GM18498 (cell line): Measurements from ENCODE around the gene DDX25.
"Not testable (repeated sequence)": the region's sequence is repeated elsewhere in the genome, so short reads cannot be mapped to it uniquely, and the experiment has no call there.

Experiments
- ATAC-seq: cut with Tn5 transposase; IDR thresholded peaks from one replicate; pipeline ENCODE4 v1.9.1; 2021; ENCODE audit warnings: mild to moderate bottlenecking, moderate library complexity; ENCODE audit not compliant: unreplicated experiment

Gene DDX25

GRCh38 chr11:125903711-125904659 is at the start of gene DDX25:
Gene DDX25 (plus strand): TSS chr11:125904508. CDS start chr11:125904518, 10 bp downstream.
- ATAC-seq = no peak

- ATAC-seq = not testable (repeated sequence)
Measured at GRCh38 chr11:125857670-125858069, 46.6 kb upstream of the DDX25 start.

- ATAC-seq = not testable (repeated sequence)
Measured at GRCh38 chr11:125862786-125863185, 41.5 kb upstream of the DDX25 start.

GRCh38 chr11:125865354-125865753 is 39.0 kb upstream of the DDX25 start:
- not testable (repeated sequence) for ATAC-seq

GRCh38 chr11:125869521-125869920 is 34.8 kb upstream of the DDX25 start:
- no peak for ATAC-seq

GRCh38 chr11:125871391-125872137 is 32.7 kb upstream of the DDX25 start:
- ATAC-seq = no peak

GRCh38 chr11:125872138-125872491 is 32.2 kb upstream of the DDX25 start:
- no peak for ATAC-seq

GRCh38 chr11:125873881-125874555 is 30.3 kb upstream of the DDX25 start:
- ATAC-seq = no peak

- peak; percentile 81 for ATAC-seq
Measured at GRCh38 chr11:125874556-125875124, 29.7 kb upstream of the DDX25 start.

- no peak for ATAC-seq
Measured at GRCh38 chr11:125881291-125881690, 23.0 kb upstream of the DDX25 start.

- ATAC-seq = no peak
Measured at GRCh38 chr11:125883375-125883774, 20.9 kb upstream of the DDX25 start.

GRCh38 chr11:125886997-125887372 is 17.3 kb upstream of the DDX25 start:
- peak; percentile 36 for ATAC-seq

GRCh38 chr11:125887373-125888324 is 16.7 kb upstream of the DDX25 start, which contains the start of gene HYLS1:
Gene HYLS1 (plus strand): TSS chr11:125887668. CDS start chr11:125899369, 11,701 bp downstream.
- peak; percentile 85 for ATAC-seq

GRCh38 chr11:125890447-125891100 is 13.7 kb upstream of the DDX25 start:
- ATAC-seq = no peak

- no peak for ATAC-seq
Measured at GRCh38 chr11:125892071-125892470, 12.2 kb upstream of the DDX25 start.

- ATAC-seq = no peak
Measured at GRCh38 chr11:125892994-125893393, 11.3 kb upstream of the DDX25 start.

GRCh38 chr11:125901872-125902271 is 2.4 kb upstream of the DDX25 start:
- no peak for ATAC-seq

- no peak for ATAC-seq
Measured at GRCh38 chr11:125902277-125902926, 1.9 kb upstream of the DDX25 start.
